ENCODE measurements around the gene OLR1. TPM values are rescaled to one million over a fixed set of nuclear protein-coding genes. Genes with fewer than 3 reads are reported as not detected.

OLR1 gene
- total RNA-seq, 1 experiment from 2014 or later, result not detected

DNA sequence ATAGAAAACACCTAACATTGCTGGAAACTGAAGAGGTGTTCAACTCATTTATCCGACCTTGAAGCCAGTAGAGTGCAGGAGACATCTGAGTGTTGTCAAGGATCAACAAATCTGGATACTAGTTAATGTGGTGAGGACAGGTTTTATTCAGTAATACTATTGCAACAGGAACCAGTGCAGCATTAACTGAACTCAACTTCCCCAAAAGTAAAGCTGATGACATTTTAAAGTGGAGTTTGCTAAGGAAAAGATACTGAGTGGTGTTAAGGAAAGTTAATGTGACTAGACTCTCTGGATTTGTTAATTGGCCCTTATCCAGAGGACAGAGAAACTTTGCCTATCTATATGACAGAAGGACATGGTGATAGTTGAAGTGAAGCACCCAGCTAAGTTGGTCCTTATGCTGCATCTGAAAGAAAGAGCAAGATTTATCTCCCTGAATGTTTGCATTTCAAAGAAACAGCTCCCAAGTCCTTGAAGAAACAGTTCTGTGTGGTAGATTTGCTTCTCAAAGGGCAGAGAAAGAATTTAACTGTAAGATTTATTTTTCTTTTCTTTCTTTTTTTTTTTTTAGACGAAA, 40.7 kb downstream of the OLR1 start (continued):
- TF ChIP-seq ZNF317 (CRISPR knock-in tag; IDR thresholded peaks at IDR 0.05; ENCODE audit: borderline replicate concordance, low read depth), result no peak

DNA sequence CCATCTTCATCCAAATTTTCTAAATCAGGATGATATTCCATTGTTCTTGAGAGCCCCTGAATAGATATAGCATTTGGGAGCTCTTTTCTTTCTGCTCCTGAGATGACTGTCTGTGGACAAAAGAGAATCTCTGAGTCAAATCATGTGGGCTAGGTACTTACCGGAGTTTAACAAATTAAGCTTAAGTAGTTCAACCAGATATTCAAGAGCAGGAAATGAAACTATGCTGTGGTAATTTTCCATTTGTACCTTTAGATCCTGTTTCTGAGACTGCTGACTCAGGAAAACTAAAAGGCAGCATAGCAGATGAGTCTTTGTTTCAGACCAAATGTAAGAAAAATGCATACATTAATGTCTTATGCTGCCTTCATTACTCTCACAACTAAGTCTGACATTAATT, 41.9 kb downstream of the OLR1 start, which contains the start of gene CLEC7A:
Gene CLEC7A (minus strand): TSS at position 158 of the 400 bp plus-strand sequence. CDS start 117 bp downstream, at position 41.
- H3K27ac Mint-ChIP-seq, result peak within 1 kb of the TSS; percentile 67
- TF ChIP-seq NR1H2 (CRISPR knock-in tag; IDR thresholded peaks at IDR 0.05) (no peak), ZBTB21 (CRISPR knock-in tag; IDR thresholded peaks at IDR 0.05; ENCODE audit: borderline replicate concordance) (no peak), ZNF671 (CRISPR knock-in tag; IDR thresholded peaks at IDR 0.05) (no peak), ESRRA (CRISPR knock-in tag; IDR thresholded peaks at IDR 0.05; ENCODE audit: borderline replicate concordance) (no peak), ZNF423 (CRISPR knock-in tag; IDR thresholded peaks at IDR 0.05) (no peak), ZNF138 (CRISPR knock-in tag; conservative IDR thresholded peaks at IDR 0.05) (no peak), ATF1 (CRISPR knock-in tag; IDR thresholded peaks at IDR 0.05) (no peak), ETV6 (CRISPR knock-in tag; IDR thresholded peaks at IDR 0.05) (no peak), SMAD3 (CRISPR knock-in tag; IDR thresholded peaks at IDR 0.05; ENCODE audit: borderline replicate concordance) (no peak), FOXJ3 (CRISPR knock-in tag; IDR thresholded peaks at IDR 0.05; ENCODE audit: borderline replicate concordance) (no peak), NFYB (CRISPR knock-in tag; conservative IDR thresholded peaks at IDR 0.05; ENCODE audit: low read depth) (no peak)
- TF ChIP-seq, protein P1, sequence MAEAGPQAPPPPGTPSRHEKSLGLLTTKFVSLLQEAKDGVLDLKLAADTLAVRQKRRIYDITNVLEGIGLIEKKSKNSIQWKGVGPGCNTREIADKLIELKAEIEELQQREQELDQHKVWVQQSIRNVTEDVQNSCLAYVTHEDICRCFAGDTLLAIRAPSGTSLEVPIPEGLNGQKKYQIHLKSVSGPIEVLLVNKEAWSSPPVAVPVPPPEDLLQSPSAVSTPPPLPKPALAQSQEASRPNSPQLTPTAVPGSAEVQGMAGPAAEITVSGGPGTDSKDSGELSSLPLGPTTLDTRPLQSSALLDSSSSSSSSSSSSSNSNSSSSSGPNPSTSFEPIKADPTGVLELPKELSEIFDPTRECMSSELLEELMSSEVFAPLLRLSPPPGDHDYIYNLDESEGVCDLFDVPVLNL (CRISPR knock-in tag; IDR thresholded peaks at IDR 0.05; ENCODE audit: borderline replicate concordance, low read depth), result no peak
- TF ChIP-seq, protein P2, sequence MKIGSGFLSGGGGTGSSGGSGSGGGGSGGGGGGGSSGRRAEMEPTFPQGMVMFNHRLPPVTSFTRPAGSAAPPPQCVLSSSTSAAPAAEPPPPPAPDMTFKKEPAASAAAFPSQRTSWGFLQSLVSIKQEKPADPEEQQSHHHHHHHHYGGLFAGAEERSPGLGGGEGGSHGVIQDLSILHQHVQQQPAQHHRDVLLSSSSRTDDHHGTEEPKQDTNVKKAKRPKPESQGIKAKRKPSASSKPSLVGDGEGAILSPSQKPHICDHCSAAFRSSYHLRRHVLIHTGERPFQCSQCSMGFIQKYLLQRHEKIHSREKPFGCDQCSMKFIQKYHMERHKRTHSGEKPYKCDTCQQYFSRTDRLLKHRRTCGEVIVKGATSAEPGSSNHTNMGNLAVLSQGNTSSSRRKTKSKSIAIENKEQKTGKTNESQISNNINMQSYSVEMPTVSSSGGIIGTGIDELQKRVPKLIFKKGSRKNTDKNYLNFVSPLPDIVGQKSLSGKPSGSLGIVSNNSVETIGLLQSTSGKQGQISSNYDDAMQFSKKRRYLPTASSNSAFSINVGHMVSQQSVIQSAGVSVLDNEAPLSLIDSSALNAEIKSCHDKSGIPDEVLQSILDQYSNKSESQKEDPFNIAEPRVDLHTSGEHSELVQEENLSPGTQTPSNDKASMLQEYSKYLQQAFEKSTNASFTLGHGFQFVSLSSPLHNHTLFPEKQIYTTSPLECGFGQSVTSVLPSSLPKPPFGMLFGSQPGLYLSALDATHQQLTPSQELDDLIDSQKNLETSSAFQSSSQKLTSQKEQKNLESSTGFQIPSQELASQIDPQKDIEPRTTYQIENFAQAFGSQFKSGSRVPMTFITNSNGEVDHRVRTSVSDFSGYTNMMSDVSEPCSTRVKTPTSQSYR (CRISPR knock-in tag; IDR thresholded peaks at IDR 0.05), result no peak
- TF ChIP-seq, protein P3, sequence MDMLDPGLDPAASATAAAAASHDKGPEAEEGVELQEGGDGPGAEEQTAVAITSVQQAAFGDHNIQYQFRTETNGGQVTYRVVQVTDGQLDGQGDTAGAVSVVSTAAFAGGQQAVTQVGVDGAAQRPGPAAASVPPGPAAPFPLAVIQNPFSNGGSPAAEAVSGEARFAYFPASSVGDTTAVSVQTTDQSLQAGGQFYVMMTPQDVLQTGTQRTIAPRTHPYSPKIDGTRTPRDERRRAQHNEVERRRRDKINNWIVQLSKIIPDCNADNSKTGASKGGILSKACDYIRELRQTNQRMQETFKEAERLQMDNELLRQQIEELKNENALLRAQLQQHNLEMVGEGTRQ (CRISPR knock-in tag; IDR thresholded peaks at IDR 0.05), result no peak
- TF ChIP-seq, protein P4, sequence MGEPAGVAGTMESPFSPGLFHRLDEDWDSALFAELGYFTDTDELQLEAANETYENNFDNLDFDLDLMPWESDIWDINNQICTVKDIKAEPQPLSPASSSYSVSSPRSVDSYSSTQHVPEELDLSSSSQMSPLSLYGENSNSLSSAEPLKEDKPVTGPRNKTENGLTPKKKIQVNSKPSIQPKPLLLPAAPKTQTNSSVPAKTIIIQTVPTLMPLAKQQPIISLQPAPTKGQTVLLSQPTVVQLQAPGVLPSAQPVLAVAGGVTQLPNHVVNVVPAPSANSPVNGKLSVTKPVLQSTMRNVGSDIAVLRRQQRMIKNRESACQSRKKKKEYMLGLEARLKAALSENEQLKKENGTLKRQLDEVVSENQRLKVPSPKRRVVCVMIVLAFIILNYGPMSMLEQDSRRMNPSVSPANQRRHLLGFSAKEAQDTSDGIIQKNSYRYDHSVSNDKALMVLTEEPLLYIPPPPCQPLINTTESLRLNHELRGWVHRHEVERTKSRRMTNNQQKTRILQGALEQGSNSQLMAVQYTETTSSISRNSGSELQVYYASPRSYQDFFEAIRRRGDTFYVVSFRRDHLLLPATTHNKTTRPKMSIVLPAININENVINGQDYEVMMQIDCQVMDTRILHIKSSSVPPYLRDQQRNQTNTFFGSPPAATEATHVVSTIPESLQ (CRISPR knock-in tag; IDR thresholded peaks at IDR 0.05), result no peak
- DNase-seq (ENCODE audit: low spot score), result no peak
- no peaks in the 10 kb centered on the region for H3K27me3 Mint-ChIP-seq (ENCODE audit: low read depth)
- H3K4me3 Mint-ChIP-seq, result 0 out of 2 replicates have a peak within 1 kb of the TSS, but pooled peaks have one; percentile 1
- H3K4me1 Mint-ChIP-seq, result peaks cover 64% of the 10 kb centered on the region
- no peak for ATAC-seq
- no peaks in the 10 kb centered on the region for H3K9me3 Mint-ChIP-seq
- H3K36me3 Mint-ChIP-seq, result no peaks in the 10 kb centered on the region
- ChIA-PET CTCF (interaction anchor here (1.8 to 1.9 kb wide), 2 partner anchors 10 to 120 kb away, joined by 5 read pairs; no protein-coding TSS in a partner anchor), POLR2A (no interaction called here)

DNA sequence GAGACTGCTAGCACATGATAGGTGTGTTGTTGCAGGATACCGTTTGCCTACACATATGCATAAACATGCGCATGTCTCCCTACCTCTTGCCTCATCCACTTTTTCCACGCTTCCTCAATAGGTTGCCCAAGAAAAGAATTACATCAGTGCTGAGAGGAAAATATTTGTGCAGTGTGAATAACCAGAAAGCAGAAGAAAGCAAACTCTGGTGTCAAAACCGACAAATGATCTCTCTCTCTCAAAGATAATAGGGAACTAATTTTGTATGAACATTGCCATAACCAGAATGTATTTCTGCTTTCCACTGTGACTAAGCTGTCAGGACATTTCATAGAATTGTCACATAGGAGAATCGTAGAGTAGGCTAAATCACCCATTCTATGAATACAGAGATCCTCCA, 43.2 kb downstream of the OLR1 start:
- Mint-ChIP-seq H3K4me3 (no peak overlapping the region), H3K27me3 (ENCODE audit: low read depth) (no peaks in the 10 kb centered on the region), H3K4me1 (peaks cover 55% of the 10 kb centered on the region), H3K27ac (0 out of 2 replicates have a peak overlapping the region, but pooled peaks have one; percentile 34), H3K9me3 (no peaks in the 10 kb centered on the region), H3K36me3 (no peaks in the 10 kb centered on the region)
- DNase-seq (ENCODE audit: low spot score) (no peak), ATAC-seq (no peak)
- TF ChIP-seq, protein P5, sequence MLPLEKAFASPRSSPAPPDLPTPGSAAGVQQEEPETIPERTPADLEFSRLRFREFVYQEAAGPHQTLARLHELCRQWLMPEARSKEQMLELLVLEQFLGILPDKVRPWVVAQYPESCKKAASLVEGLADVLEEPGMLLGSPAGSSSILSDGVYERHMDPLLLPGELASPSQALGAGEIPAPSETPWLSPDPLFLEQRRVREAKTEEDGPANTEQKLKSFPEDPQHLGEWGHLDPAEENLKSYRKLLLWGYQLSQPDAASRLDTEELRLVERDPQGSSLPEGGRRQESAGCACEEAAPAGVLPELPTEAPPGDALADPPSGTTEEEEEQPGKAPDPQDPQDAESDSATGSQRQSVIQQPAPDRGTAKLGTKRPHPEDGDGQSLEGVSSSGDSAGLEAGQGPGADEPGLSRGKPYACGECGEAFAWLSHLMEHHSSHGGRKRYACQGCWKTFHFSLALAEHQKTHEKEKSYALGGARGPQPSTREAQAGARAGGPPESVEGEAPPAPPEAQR (CRISPR knock-in tag; IDR thresholded peaks at IDR 0.05), result no peak
- TF ChIP-seq JAZF1 (CRISPR knock-in tag; IDR thresholded peaks at IDR 0.05), result no peak
- no peak for TF ChIP-seq ETV6 (CRISPR knock-in tag; IDR thresholded peaks at IDR 0.05)
- no peak for TF ChIP-seq ZBTB21 (CRISPR knock-in tag; IDR thresholded peaks at IDR 0.05; ENCODE audit: borderline replicate concordance)
- TF ChIP-seq, protein P6, sequence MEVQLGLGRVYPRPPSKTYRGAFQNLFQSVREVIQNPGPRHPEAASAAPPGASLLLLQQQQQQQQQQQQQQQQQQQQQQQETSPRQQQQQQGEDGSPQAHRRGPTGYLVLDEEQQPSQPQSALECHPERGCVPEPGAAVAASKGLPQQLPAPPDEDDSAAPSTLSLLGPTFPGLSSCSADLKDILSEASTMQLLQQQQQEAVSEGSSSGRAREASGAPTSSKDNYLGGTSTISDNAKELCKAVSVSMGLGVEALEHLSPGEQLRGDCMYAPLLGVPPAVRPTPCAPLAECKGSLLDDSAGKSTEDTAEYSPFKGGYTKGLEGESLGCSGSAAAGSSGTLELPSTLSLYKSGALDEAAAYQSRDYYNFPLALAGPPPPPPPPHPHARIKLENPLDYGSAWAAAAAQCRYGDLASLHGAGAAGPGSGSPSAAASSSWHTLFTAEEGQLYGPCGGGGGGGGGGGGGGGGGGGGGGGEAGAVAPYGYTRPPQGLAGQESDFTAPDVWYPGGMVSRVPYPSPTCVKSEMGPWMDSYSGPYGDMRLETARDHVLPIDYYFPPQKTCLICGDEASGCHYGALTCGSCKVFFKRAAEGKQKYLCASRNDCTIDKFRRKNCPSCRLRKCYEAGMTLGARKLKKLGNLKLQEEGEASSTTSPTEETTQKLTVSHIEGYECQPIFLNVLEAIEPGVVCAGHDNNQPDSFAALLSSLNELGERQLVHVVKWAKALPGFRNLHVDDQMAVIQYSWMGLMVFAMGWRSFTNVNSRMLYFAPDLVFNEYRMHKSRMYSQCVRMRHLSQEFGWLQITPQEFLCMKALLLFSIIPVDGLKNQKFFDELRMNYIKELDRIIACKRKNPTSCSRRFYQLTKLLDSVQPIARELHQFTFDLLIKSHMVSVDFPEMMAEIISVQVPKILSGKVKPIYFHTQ (CRISPR knock-in tag; IDR thresholded peaks at IDR 0.05), result no peak
- CTCF ChIA-PET, result no interaction called here
- POLR2A ChIA-PET, result no interaction called here
